ENCODE measurements around the gene EPM2AIP1. TPM values are rescaled to one million over a fixed set of nuclear protein-coding genes. Genes with fewer than 3 reads are reported as not detected.

Gene EPM2AIP1
- total and polyA plus RNA-seq, 2 of the 8 experiments (the other 6 are each of a cell fraction or from before 2014, with no cell fraction given) = 6.6 to 9.0 TPM

DNA sequence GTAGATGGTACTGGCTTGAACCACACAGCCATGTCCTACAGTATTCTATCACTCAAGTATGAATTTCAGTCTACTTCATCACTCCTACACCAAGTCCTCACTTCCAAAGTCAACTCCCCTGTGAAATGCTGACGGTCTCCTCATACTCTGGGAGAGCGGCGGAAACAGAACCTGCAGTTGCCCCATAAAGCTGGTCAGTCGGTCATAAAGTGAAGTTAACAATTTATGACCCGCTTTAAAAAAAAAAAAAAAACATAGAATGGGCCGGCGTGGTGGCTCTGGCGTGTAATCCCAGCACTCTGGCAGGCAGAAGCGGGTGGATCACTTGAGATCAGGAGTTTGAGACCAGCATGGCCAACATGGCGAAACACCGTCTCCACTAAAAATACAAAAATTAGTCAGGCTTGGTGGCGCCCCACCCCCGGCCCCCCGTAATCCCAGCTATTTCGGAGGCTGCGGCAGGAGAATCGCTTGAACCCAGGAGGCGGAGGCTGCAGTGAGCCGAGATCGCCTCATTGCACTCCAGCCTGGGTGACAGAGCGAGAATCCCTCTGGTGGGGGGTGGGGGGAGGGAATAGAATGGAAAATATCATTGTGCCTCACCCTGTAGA lies 50.2 kb downstream of the EPM2AIP1 start:
- H3K14ac ChIP-seq (ENCODE audit: insufficient read length) = no peak overlapping the region
- no peaks in the 10 kb centered on the region; a peak in 1 of 4 replicates for H3K9me3 ChIP-seq (ENCODE audit: insufficient read depth in 2 of 2, low read depth in 1 of 2, low read length in 1 of 2)
- H4K8ac ChIP-seq (ENCODE audit: extremely low read depth, insufficient read depth, low read length) = no peak overlapping the region
- H2BK20ac ChIP-seq (ENCODE audit: low read length) = 0 out of 2 replicates have a peak overlapping the region, but pooled peaks have one; percentile 86
- H2BK12ac ChIP-seq (ENCODE audit: low read depth, low read length) = no peak overlapping the region
- H3K27ac ChIP-seq (ENCODE audit: low read depth, low read length) = no peak overlapping the region
- no peak overlapping the region for H3K18ac ChIP-seq (ENCODE audit: extremely low read depth, low read length)
- WGBS, 2 experiments (ENCODE audit: extremely low coverage in 1 of 2, insufficient coverage in 1 of 2, insufficient read length in 1 of 2, insufficient replicate concordance in 2 of 2, low coverage in 1 of 2, low lambda C conversion rate in 2 of 2, missing lambda C conversion rate in 1 of 2) = 94% methylated on average over 15 of the region's 21 CpGs; no CpG with 5 or more reads in 1 of the 2 experiments
- peaks cover 18% of the 10 kb centered on the region for H3K23me2 ChIP-seq (ENCODE audit: low read depth, low read length)
- H3K36me3 ChIP-seq (ENCODE audit: control insufficient read depth in 2 of 4, insufficient read depth in 4 of 4, low read length in 3 of 4) = no peaks in the 10 kb centered on the region
- H3K4me3 ChIP-seq (ENCODE audit: extremely low read depth in 1 of 4, insufficient read depth in 2 of 4, low read depth in 3 of 4, low read length in 4 of 4) = no peak overlapping the region
- H4K20me1 ChIP-seq (replicated peaks in 1 of 2; ENCODE audit: control insufficient read depth in 1 of 2, insufficient read depth in 2 of 2, low read length in 2 of 2) = no peaks in the 10 kb centered on the region
- peak overlapping the region in 1 of 2 experiments; percentile 95; a peak in 1 of 4 replicates for H3K4me2 ChIP-seq (ENCODE audit: insufficient read depth in 1 of 2, low read depth in 2 of 2, low read length in 2 of 2)
- DNase-seq (ENCODE audit: low read depth in 1 of 2, low spot score in 2 of 2) (peak in 1 of 2 experiments; percentile 34), FAIRE-seq (no peak)
- CTCF ChIA-PET (ENCODE audit: partially characterized antibody) = interaction anchor here (0.6 to 4.9 kb wide), 7 partner anchors 12 to 106 kb away, joined by 3 to 66 read pairs (median 4); no protein-coding TSS in a partner anchor
- H3K27me3 ChIP-seq (replicated peaks in 1 of 4; ENCODE audit: control insufficient read depth in 3 of 4, extremely low read depth in 1 of 4, insufficient read depth in 3 of 4, low read length in 3 of 4) = peaks cover 4 to 28% (median 19%) of the 10 kb centered on the region in 4 experiments
- no peak overlapping the region for H2AK5ac ChIP-seq (ENCODE audit: low read depth, low read length)
- H4K5ac ChIP-seq (ENCODE audit: insufficient read length, low read depth, low read length) = no peak overlapping the region
- H3K79me1 ChIP-seq (ENCODE audit: low read depth, low read length) = no peaks in the 10 kb centered on the region
- H2BK5ac ChIP-seq (ENCODE audit: low read depth, low read length) = no peak overlapping the region
- POLR2A ChIA-PET (ENCODE audit: partially characterized antibody) = interaction anchor here (0.7 to 3.7 kb wide), 4 partner anchors 9 to 50 kb away, joined by 3 to 34 read pairs (median 6); partner anchors contain the start of genes EPM2AIP1 and MLH1
- H3K4me1 ChIP-seq (replicated peaks in 1 of 4; ENCODE audit: control insufficient read depth in 3 of 4, insufficient read depth in 4 of 4, low read length in 3 of 4) = peaks cover 0 to 13% (median 2%) of the 10 kb centered on the region in 4 experiments; a peak in 6 of 7 replicates
- H3K56ac ChIP-seq (replicated peaks; ENCODE audit: insufficient read length, low read depth, low read length) = no peak overlapping the region
- H2BK15ac ChIP-seq (ENCODE audit: low read length) = peak overlapping the region; percentile 81; the same call in 1 of the 2 replicates
- H2BK120ac ChIP-seq (replicated peaks; ENCODE audit: low read depth, low read length) = no peak overlapping the region
- no peaks in the 10 kb centered on the region for H3K79me2 ChIP-seq (ENCODE audit: control insufficient read depth in 1 of 2, insufficient read depth in 2 of 2, low read length in 2 of 2)
- no peak overlapping the region for H2AFZ ChIP-seq (ENCODE audit: low read length)
- no peak overlapping the region for H4K91ac ChIP-seq (replicated peaks; ENCODE audit: insufficient read length, low read length)
- no peak overlapping the region for H3K9ac ChIP-seq (replicated peaks in 1 of 4; ENCODE audit: extremely low read depth in 1 of 4, low read depth in 3 of 4, low read length in 3 of 4)
- no peak overlapping the region for H3K4ac ChIP-seq (replicated peaks; ENCODE audit: insufficient read length, low read depth, low read length)
- H3K23ac ChIP-seq (ENCODE audit: insufficient read length) = no peak overlapping the region
- TF ChIP-seq MAFK (IDR thresholded peaks at IDR 0.05; ENCODE audit: low read depth, low read length) (no peak), SP1 (IDR thresholded peaks at IDR 0.05; ENCODE audit: low read depth, low read length) (no peak), GTF2F1 (IDR thresholded peaks at IDR 0.05; ENCODE audit: borderline replicate concordance, low read depth, low read length) (no peak), CTBP2 (IDR thresholded peaks at IDR 0.05; ENCODE audit: borderline replicate concordance, insufficient read depth, insufficient read length, low read length) (no peak), RNF2 (IDR thresholded peaks at IDR 0.05; ENCODE audit: borderline replicate concordance, low read depth, low read length, missing control alignments, poor library complexity, severe bottlenecking) (no peak), CTCF (IDR thresholded peaks at IDR 0.05; ENCODE audit: control extremely low read depth in 1 of 3, insufficient read depth in 1 of 3, low read depth in 1 of 3, low read length in 3 of 3) (no peak), RBBP5 (IDR thresholded peaks at IDR 0.05; ENCODE audit: borderline replicate concordance, low read depth, low read length) (no peak), EP300 (IDR thresholded peaks at IDR 0.05; ENCODE audit: borderline replicate concordance in 1 of 2, low read depth in 2 of 2, low read length in 2 of 2) (no peak)
